Stimulated activated CD8-positive, alpha-beta memory T cell treated with anti-CD3 and anti-CD28 coated beads, Interleukin-15, amount 100 ng/mL, for 24 hours (primary cell): ENCODE results near the gene ERAL1.
"Not testable (repeated sequence)": the region's sequence is repeated elsewhere in the genome, so short reads cannot be mapped to it uniquely, and the experiment has no call there.

ENCODE experiments used
- DNase-seq: peaks from one replicate; pipeline ENCODE4 v3.0.0-alpha.2; 2020; ENCODE audit warnings: low read depth

The ERAL1 gene

DNA sequence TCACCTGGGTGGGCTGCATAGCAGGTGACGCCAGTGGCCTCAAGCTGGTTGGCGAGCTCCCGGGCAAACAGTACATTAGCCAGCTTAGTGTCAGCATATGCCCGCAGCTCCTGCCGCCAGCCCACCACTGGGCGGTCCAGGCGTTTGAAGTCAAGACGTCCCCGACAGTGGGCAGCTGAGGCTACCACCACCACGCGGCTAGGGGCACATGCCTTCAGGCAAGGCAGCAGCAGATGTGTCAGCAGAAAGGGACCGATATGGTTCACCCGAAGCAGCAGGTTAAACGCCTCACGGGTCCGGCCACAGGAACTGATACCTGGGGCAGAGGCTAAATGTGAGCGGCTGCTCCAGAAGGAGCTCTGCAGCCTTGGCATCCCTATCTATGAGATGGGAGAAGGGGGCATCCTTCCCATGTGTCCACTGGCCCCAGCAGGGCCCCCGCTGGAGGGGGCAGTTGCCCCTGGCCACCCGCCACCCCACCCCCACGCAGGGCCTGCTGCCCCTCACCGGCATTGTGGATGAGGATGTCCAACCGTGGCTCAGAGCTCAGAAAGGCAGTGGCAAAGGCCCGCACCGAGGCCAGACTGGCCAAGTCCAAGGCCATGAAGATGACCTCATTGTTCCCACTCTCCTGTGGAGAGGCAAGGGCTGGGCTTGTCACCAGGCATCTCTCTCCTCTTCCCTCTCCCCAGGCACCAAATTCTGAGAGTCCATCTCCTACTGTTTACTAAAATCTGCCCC lies 46.3 kb downstream of the ERAL1 start:
- DNase-seq: no peak

DNA sequence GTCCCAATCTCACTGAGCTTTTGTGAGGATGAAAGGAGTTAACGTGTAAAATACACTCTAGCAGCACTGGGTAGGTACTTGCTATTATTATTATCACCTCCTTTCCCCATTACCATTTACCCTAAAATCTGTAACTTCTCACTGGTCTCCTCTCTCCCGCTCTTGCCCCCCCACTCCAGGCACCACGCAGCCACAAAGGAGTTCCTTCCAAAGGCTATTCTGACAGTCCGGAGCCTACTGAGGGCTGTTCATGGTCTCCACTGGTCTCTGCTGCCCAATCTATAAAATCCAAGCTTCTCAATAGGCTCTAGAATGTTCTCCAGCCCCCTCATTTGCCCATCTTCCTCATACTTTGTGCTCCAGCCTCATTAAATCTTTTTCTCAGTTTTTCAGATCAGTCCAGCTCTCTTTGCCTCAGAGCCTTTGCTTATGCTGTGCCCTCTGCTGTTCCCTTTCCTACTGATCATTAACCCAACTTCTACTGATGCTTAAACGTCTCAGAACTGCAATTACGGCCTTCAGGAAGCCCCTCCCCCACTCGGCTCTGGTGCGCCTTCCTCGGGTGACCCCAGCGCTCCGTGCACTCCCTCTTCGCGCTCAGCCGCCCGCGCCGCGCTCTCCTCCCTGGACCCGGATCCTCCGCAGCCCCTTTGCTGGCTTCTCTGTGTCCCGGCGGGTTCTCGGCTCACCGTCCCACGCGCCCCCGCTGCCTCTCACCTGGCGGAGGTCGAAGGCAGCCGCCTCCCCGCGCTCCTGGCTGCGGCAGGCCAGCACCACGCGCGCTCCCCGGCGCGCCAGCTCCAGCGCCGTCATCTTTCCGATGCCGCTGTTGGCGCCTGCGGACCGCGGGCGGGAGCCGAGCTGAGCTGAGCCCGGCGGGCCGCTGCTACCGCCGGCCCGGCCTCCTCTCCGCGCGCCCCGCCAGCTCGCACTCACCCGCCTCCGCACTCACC lies 47.3 kb downstream of the ERAL1 start:
- DNase-seq: no peak

DNA sequence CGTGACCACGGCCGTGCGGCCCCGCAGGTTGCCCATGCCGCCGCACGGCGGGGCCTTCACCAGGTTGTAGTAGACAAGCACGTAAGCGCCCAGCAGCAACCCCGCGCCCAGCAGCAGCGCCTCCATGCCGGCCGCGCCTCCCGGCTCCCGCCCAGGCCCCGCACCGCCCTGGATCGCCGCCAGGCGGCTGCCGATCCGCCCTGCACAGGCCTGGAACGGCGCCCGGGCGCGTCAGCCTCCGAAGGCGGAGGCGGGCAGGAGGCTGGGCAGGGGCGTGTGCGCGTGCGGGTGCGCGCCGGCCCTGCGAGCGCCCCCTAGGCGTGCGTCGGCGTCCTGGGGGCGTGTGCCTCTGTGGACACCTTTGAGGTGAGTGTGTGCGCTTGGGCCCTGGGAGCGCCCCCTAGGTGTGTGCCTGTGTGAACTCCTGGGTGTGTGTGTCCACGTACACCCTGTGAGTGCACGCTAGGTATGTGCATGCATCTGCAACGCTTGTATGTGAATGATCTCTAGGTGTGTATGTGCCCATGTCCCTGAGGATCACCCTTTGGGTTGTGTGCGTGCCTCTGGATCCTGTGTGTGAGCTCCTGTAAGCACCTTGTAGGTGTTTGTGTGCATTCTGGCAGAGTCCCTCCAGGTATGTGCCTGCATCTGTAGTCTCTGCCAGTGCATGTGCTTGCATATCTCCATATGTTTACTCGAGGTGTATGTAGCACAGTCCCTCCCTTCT lies 48.2 kb downstream of the ERAL1 start, which contains the start of gene DHRS13:
Gene DHRS13 (minus strand): TSS at position 261 of the 727 bp plus-strand sequence. CDS start 135 bp downstream, at position 126.
- peak; percentile 85 for DNase-seq

DNA sequence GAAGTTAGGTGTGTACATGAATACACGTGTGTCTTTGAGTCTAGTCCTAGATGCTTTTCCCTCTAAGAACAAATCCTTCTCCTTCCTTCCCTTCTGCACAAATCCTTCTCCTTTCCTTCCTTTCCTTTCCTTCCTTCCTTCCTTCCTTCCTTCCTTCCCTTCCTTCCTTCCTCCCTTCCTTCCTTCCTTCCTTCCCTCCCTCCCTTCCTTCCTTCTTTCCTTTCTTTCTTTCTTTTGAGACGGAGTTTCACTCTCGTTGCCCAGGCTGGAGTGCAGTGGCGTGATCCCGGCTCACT lies 48.7 kb downstream of the ERAL1 start:
- DNase-seq: not testable (repeated sequence)

DNA sequence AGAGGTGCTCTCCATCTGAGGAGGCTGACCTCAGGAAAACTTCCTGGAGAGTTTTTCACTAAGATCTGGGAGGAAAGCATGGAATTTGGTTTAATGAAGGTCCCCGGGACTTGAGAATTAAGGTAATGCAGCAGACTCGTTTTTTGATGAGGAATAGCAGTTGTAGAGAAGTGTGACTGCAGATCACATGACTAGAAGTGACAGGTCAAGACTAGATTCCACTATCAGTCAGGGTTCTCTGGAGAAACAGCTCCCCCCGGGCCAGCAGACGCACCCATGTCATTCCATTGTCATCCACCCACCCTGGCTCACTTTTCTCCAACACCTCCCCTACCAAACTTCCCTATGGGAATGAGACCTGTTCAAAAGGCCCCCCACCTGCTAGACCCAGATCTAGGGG lies 50.0 kb downstream of the ERAL1 start:
- no peak for DNase-seq

DNA sequence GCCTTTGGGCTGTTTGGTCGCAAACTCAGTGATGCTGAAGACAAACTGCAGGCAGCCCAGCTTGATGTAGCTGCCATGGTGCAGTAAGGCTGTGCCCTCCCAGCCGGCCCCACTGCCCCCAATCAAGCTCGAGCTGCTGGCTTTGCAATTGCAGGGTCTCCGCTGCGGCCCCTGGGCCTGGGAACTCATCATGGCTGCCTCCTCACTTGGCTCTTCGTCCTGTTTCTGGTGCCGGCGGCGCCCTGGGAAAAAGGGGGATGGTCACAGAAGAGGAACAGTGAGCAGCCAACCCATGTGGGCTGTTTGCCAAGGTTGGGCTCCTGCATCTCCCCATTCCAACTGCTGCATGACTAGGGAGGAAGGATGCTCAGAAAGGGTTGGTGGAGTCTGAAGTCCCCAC lies 51.5 kb downstream of the ERAL1 start:
- no peak for DNase-seq

DNA sequence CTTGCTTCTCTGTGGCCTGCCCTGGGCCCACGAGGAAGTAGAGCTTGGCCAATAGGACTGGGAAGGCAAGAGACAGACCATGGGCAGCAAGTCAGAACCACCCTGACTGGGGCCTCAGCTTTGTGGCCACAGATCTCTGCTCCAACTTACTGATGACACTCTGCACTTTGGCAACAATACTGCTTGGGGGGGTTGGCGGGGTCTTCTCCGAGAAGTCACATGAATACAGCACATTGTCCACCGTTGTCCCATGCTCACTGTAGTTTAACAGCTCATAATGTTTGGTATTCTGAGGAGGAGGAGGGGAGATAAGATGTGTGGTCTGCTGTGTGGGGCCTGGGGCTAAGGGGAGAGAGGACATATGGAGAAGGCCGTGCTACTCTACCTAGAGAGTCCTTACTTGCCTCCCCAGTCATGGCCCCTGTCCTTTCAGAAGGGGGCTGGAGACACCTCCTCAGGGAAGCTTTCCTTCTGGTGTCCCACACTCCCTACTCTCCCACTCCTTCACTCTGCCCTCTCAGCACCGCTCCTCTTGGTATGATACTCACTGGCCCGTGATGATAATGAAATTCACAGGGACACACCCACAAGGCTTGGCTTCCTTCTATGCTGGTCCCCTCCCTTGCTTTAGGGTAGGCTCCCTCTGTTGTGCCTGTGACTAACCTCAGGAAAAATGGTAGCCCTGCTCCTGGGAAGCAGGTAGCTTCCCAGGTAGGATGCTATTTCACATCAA lies 52.1 kb downstream of the ERAL1 start:
- no peak for DNase-seq

DNA sequence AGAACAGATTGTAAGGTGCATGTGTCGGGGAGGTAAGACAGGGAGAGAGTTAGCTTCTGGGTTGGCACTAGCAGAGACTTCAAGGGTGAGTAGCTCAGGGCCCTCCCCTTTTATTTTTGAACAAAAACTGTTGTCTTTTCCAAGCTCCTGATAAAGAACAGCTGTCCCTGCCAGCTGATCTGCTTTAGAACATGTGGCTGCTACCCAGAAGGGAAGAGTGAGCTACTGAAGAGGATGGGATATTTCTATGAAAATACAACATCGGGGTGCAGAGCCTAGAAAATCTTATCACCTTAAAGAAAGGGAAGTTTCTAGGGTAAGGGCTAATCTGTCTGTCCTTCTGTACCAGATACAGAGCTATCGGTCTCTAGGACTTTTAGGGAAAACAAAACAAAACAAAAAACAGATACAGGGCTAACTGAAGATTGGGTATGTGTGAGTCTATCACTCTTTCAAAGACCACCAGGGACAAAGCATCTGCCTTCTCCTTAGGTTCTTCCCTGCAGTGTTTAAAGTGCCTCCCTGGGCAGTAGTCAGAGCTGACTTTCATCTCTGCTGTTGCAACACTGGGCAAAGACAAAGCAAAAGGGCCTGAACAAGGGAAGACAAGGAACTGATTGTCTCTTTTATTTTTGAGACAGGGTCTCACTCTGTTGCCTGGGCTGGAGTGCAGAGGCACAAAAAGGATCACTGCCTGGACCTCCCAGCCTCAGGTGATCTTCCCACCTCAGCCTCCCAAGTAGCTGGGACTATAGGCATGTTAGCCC lies 53.1 kb downstream of the ERAL1 start:
- DNase-seq: no peak

DNA sequence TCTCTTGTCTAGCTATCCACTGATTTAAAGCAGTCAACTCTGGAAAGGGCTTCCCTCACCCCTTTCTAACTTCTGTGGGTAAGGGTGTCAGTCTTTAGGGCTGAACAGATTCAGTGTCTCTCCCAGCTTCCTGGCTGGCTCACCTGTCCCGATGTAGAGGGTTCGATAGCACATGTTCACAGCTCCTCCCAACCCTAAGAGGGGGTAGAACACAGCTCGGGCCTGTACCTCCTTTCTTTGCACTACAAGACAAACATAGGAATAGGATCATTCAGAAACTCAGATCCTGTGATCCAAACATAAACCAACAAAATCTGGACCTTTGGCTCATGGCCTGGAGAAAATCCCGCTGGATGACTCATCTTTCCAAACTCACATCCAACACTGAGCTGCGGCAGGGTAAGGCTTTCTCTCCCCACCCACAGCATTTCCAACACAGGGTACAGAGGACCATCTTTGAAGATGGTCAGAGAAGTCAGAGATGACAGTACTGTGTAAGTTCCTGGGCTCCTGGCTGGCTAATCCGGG lies 53.9 kb downstream of the ERAL1 start:
- DNase-seq: no peak

DNA sequence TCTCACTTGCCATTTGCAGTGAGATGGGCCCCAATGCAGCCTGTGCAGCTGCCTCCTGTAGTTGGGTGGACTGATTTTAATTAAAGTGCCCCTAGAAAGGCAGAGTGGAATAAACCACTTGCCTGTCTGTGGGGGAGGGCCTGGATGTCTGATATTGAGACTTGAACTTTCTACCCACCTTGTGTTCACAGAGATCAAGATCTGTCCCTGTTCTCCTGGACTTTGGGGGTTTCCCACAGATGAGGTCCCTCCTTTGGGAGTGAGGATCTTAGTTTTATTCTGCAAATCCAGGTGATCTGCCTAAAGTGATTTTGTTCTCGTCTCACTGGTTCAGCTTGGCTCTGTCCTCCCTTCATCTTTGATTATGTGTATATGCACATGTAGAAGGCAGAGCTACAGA lies 55.7 kb downstream of the ERAL1 start:
- no peak for DNase-seq
